H7 (cell line): ENCODE measurements around the gene DMRTA2. TPM values are rescaled to one million over a fixed set of nuclear protein-coding genes. Genes with fewer than 3 reads are reported as not detected.
A peak's percentile ranks its signal among the peaks of the same experiment; 100 is the strongest.

ENCODE experiments used
- DNase-seq: peaks from one replicate; pipeline ENCODE4 v3.0.0; 2012
- H3K27me3 ChIP-seq: 2 replicates; pipeline ENCODE4 v1.6.0; 2011; ENCODE audit warnings: mild to moderate bottlenecking, low read length; ENCODE audit not compliant: control insufficient read depth, insufficient read depth
- H3K36me3 ChIP-seq: replicated peaks from 2 replicates; pipeline ENCODE4 v1.5.1; 2011; ENCODE audit warnings: low read length; ENCODE audit not compliant: control insufficient read depth, insufficient read depth
- H3K4me3 ChIP-seq: 2 replicates; pipeline ENCODE4 v1.5.1; 2011; ENCODE audit warnings: low read depth, mild to moderate bottlenecking, control low read depth, low read length, moderate library complexity; ENCODE audit not compliant: insufficient read depth
- total RNA-seq: library from RNA; depleted of rRNA; stranded (reverse); fragments of >200 nt; shearing (Covaris generic); gene quantifications from 2 replicates; pipeline ENCODE4 v1.2.3, GENCODE V29; 2014; rRNA removed

The DMRTA2 gene
- total RNA-seq = 0.10 TPM in 1 of 2 replicates, not detected in the other

- H3K27me3 ChIP-seq = peaks cover 100% of the 10 kb centered on the region
- peak within 1 kb of the TSS; percentile 40 for H3K4me3 ChIP-seq
- H3K36me3 ChIP-seq = no peaks in the 10 kb centered on the region
- DNase-seq = peak; percentile 96
Measured at GRCh38 chr1:50422946-50423669, at the start of gene DMRTA2. DMRTA2 (minus strand) TSS chr1:50423443; CDS start chr1:50421536, 1,907 bp downstream.

DNA sequence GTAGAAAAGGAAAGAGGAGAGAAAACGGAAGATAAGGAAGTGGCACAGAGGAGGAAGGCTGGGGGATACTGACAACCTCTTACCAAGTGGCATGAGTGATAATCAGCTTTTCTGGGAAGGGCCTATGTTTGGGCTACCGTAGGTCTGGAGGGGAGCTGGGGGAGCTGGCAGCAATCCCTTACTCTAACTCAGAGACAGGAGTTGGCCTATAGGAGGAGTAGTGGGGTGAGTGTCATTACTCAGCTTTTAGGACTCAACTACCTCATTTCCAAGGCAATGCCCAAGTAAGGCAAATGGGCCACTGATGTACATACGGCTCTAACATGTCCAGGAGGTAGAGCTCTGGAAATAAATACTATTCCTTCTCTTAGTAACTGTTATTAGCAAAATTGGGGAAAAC lies 48.7 kb upstream of the DMRTA2 start:
- H3K27me3 ChIP-seq = no peaks in the 10 kb centered on the region
- no peaks in the 10 kb centered on the region for H3K36me3 ChIP-seq
- no peak for DNase-seq
- no peak overlapping the region for H3K4me3 ChIP-seq

- DNase-seq = no peak
- Histone ChIP-seq H3K36me3 (no peaks in the 10 kb centered on the region), H3K27me3 (no peaks in the 10 kb centered on the region), H3K4me3 (no peak overlapping the region)
Measured at GRCh38 chr1:50462964-50463363, 39.7 kb upstream of the DMRTA2 start.

GRCh38 chr1:50458507-50458906 lies 35.3 kb upstream of the DMRTA2 start:
- no peaks in the 10 kb centered on the region for H3K36me3 ChIP-seq
- no peak overlapping the region for H3K4me3 ChIP-seq
- no peak for DNase-seq
- H3K27me3 ChIP-seq = no peaks in the 10 kb centered on the region

DNA sequence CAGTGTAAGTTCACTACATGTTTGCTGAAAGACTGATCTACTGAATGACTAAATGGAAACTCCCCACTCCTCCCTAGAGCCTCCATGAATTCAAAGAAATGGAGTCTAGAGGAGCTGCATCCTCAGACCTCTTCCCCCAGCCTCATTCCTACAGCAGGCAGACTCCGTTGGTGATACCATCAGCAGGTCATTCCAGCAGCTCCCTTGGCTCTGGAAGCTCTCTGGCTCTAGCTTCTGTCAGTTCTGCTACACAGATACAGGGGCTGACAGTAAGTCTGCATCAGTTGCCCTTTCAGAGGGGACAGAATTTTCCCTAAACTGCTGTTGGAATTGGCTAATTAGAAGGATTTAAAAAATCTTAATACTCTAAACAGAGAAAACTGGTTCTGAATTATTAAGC lies 31.7 kb upstream of the DMRTA2 start:
- no peaks in the 10 kb centered on the region for H3K27me3 ChIP-seq
- DNase-seq = no peak
- H3K36me3 ChIP-seq = no peaks in the 10 kb centered on the region
- no peak overlapping the region for H3K4me3 ChIP-seq

GRCh38 chr1:50453266-50453665 lies 30.0 kb upstream of the DMRTA2 start:
- H3K36me3 ChIP-seq = no peaks in the 10 kb centered on the region
- H3K27me3 ChIP-seq = no peaks in the 10 kb centered on the region
- H3K4me3 ChIP-seq = no peak overlapping the region
- DNase-seq = no peak

DNA sequence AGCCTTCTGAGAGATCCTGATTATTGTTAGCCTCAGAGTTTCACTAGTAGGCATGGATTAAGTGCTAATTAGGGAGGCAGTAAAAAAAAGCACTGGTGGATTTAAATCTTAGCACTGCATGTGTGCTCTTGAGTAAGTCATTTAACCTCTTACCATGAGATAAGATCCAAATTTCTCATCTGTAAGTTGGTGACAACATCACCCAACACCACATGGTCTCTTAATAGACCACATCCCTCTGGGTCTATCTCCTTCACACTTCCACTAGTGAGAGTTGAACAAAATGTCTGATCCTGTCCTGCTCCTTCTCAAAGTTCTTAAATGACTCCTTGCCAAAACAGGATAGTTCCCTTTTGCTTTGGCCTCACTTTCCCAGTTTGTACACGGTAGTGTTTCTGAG lies 29.5 kb upstream of the DMRTA2 start:
- no peak for DNase-seq
- no peaks in the 10 kb centered on the region for H3K27me3 ChIP-seq
- H3K36me3 ChIP-seq = no peaks in the 10 kb centered on the region
- no peak overlapping the region for H3K4me3 ChIP-seq

- no peak for DNase-seq
- Histone ChIP-seq H3K36me3 (no peaks in the 10 kb centered on the region), H3K27me3 (no peaks in the 10 kb centered on the region), H3K4me3 (no peak overlapping the region)
Measured at GRCh38 chr1:50450861-50451653, 27.8 kb upstream of the DMRTA2 start.

DNA sequence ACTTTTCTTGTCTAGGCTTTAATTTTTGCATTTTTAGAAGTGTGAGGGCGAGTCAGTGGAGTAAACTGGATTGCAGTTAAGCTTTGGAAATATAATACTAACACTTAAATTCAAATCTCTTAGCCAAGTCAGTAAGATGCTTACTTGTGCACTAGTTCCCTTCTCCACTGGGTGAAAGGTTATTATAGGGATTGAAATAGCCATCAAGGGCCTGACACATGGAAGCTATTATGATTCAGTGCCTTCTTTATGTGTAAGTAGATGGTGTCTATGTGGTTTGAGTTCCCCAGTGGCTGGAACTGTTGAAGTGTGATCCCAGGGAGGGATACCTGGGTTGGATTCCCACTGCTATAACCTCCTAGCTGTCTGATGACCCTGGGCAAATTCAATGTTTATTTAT lies 24.7 kb upstream of the DMRTA2 start:
- DNase-seq = no peak
- Histone ChIP-seq H3K4me3 (no peak overlapping the region), H3K27me3 (no peaks in the 10 kb centered on the region)

GRCh38 chr1:50441183-50441582 lies 17.9 kb upstream of the DMRTA2 start:
- H3K4me3 ChIP-seq = no peak overlapping the region
- no peaks in the 10 kb centered on the region for H3K27me3 ChIP-seq
- no peak for DNase-seq
- peaks cover 1% of the 10 kb centered on the region; the same call in 1 of the 2 replicates for H3K36me3 ChIP-seq

More for the DNA sequence above, 24.7 kb upstream of the DMRTA2 start:
- no peaks in the 10 kb centered on the region for H3K36me3 ChIP-seq

GRCh38 chr1:50438945-50439344 lies 15.7 kb upstream of the DMRTA2 start:
- Histone ChIP-seq H3K27me3 (peaks cover 4% of the 10 kb centered on the region), H3K36me3 (peaks cover 1% of the 10 kb centered on the region; the same call in 1 of the 2 replicates), H3K4me3 (no peak overlapping the region)
- no peak for DNase-seq

DNA sequence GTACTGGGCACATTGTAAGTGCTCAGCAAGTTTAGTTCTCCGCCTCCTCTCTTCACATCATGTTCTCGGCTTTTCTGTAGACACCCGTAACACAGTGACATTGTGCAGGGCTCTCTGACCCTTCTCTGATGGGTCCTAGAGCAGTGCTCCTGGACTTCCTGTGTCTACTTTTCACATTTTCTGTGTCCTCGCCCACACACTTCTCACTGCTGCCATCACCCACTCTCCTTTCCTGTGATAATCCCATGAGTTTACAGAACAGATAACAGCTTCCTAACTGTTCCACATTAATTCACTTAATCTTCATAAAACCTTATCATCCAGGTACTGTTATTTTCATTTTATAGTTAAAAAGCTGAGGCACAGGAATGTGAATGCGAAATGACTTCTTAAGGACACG lies 13.2 kb upstream of the DMRTA2 start:
- no peak for DNase-seq
- peaks cover 1% of the 10 kb centered on the region; the same call in 1 of the 2 replicates for H3K36me3 ChIP-seq
- peaks cover 25% of the 10 kb centered on the region for H3K27me3 ChIP-seq
- H3K4me3 ChIP-seq = no peak overlapping the region

- Histone ChIP-seq H3K4me3 (peak overlapping the region; percentile 40; the same call in 1 of the 2 replicates), H3K27me3 (peaks cover 89% of the 10 kb centered on the region), H3K36me3 (no peaks in the 10 kb centered on the region)
- no peak for DNase-seq
Measured at GRCh38 chr1:50430010-50430405, 6.8 kb upstream of the DMRTA2 start.

DNA sequence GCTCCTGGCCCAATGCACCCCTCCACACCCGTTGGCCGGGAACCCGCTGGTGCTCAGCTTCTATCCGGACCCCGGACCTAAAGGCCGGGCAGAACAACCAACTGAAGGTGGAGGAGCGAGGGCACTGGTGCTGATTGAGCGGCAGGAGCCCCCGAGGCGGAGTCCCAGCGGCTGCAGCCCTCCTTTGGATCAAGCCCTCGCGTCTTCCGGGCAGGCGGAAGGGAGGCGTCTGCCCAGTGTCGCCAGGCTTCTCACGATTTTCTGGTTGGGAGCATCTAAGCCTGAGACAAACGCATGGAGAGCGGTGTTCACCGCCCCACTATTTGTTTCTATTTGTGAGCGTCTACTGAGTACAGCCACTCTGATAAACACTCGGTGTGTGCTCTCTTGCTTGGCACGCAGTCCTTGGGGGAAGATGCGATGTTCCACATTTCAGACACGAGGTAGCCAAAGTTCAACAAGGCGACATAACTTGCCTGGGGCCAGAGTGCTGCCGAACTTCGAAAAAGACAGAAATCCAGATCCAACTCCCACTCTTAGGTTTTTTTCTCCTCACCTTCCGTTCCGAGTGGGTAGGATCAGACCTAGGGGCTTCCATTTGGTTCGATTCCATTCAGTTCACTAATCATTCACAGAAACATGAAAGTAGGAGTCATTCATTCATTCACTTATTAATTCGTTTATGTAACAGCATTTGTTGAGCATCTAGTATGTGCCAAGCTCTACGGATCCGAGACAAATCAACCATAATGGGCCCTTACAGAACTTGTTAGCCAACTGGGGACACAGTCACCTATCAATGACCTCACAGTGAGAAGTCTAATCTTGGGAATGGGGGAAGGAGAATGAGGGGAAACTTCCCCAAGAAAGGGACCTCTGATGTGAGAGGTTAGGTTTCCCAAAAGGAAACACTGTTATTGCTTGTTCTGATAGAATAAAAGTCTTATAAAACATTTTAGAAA lies 4.9 kb upstream of the DMRTA2 start:
- Histone ChIP-seq H3K27me3 (peaks cover 100% of the 10 kb centered on the region), H3K36me3 (no peaks in the 10 kb centered on the region), H3K4me3 (no peak overlapping the region)
- peak; percentile 83 for DNase-seq
